Esophagus muscularis mucosa (tissue), 4 donors: ENCODE measurements around the gene FAM168B. TPM values are rescaled to one million over a fixed set of nuclear protein-coding genes. Genes with fewer than 3 reads are reported as not detected.

Experiments used
- DNase-seq: peaks from one replicate; pipeline ENCODE4 v3.0.0-alpha.2; 2017; ENCODE audit errors: extremely low spot score
- H3K27ac ChIP-seq, 4 donors: fragments of 200-600 bp; sonication (generic); replicated peaks in 1 of 4; 1 replicate in 3 of 4; 2 replicates in 1 of 4; pipeline ENCODE4 v1.5.1; 2016 to 2019; ENCODE audit warnings: mild to moderate bottlenecking in 1 of 4
- H3K27me3 ChIP-seq, 4 donors: fragments of 200-600 bp; sonication (generic); one replicate each; pipeline versions ENCODE4 v1.5.1 to v1.6.0; 2016 to 2019
- H3K36me3 ChIP-seq, 4 donors: fragments of 200-600 bp; sonication (generic); one replicate each; pipeline ENCODE4 v1.5.1; 2016 to 2019
- H3K4me1 ChIP-seq, 4 donors: fragments of 200-600 bp; sonication (generic); one replicate each; pipeline ENCODE4 v1.5.1; 2016 to 2019
- H3K4me3 ChIP-seq, 4 donors: fragments of 200-600 bp; sonication (generic); 1 replicate in 2 of 4; 2 replicates in 2 of 4; pipeline ENCODE4 v1.5.1; 2016 to 2019; ENCODE audit warnings: mild to moderate bottlenecking in 4 of 4, moderate library complexity in 1 of 4
- H3K9me3 ChIP-seq, 4 donors: fragments of 200-600 bp; sonication (generic); 1 replicate in 3 of 4; 2 replicates in 1 of 4; pipeline ENCODE4 v1.5.1; 2016 to 2019
- CTCF ChIP-seq, 3 experiments: fragments of 200-600 bp in 2 of 3; fragments of 450-650 bp in 1 of 3; sonication (generic) in 2 of 3; IDR thresholded peaks; one replicate each; pipeline ENCODE4 v1.5.1; 2017 to 2019; ENCODE audit warnings: antibody characterized with exemption in 3 of 3, mild to moderate bottlenecking in 2 of 3, moderate library complexity in 1 of 3
- EP300 ChIP-seq: sonication (generic); formaldehyde crosslinking; IDR thresholded peaks from one replicate; pipeline ENCODE4 v1.6.1; 2017; ENCODE audit warnings: antibody characterized with exemption
- POLR2A ChIP-seq: fragments of 450-650 bp; IDR thresholded peaks from one replicate; pipeline ENCODE4 v1.6.1; 2017; ENCODE audit warnings: antibody characterized with exemption, moderate library complexity, mild to moderate bottlenecking, low read depth
- POLR2AphosphoS5 ChIP-seq, 2 donors: sonication (generic); formaldehyde crosslinking; IDR thresholded peaks; one replicate each; pipeline ENCODE4 v1.6.1; 2017; ENCODE audit warnings: antibody characterized with exemption in 2 of 2
- WGBS: methylation state at CpG from one replicate; pipeline ENCODE4 v1.1.5; 2018; 5-methylcytosine and 5-hydroxymethylcytosine counted together
- intact Hi-C: fragments of 100-400 bp; cut with DNase I; formaldehyde crosslinking; loops from one replicate; pipeline ENCODE4 v1.15.1; 2023
- total RNA-seq, 4 donors: library from RNA; depleted of rRNA; stranded (reverse); fragments of >200 nt; gene quantifications; one replicate each; pipeline versions ENCODE4 v1.1.0 to v1.2.1, GENCODE V29; 2016

The FAM168B gene
- total RNA-seq, 4 donors from 2014 or later = 155 to 193 (median 182) TPM

GRCh38 chr2:131034122-131035051 is 58.9 kb downstream of the FAM168B start:
- Histone ChIP-seq H3K4me1 (peaks cover 5 to 28% (median 23%) of the 10 kb centered on the region in 4 donors), H3K4me3 (peak overlapping the region; percentile 58 to 68 (median 59)), H3K36me3 (no peaks in the 10 kb centered on the region), H3K27me3 (peaks cover 0 to 7% (median 0%) of the 10 kb centered on the region in 4 donors), H3K9me3 (no peaks in the 10 kb centered on the region), H3K27ac (peak overlapping the region in 1 of 4 donors; percentile 49)
- WGBS = 6% methylated on average over 14 of the region's 61 CpGs
- no peak for TF ChIP-seq CTCF (IDR thresholded peaks at IDR 0.05)
- TF ChIP-seq POLR2A = no peak
- TF ChIP-seq EP300 = no peak
- no peak for TF ChIP-seq POLR2AphosphoS5 (IDR thresholded peaks at IDR 0.05)
- DNase-seq = no peak
- intact Hi-C loops = no loop called here

- Histone ChIP-seq H3K36me3 (no peaks in the 10 kb centered on the region), H3K4me1 (peaks cover 5 to 28% (median 23%) of the 10 kb centered on the region in 4 donors), H3K27me3 (peaks cover 0 to 7% (median 0%) of the 10 kb centered on the region in 4 donors), H3K9me3 (no peaks in the 10 kb centered on the region), H3K27ac (no peak overlapping the region), H3K4me3 (no peak overlapping the region)
- 100% methylated on average over 1 of the region's 1 CpG for WGBS
- TF ChIP-seq POLR2A = no peak
- no peak for TF ChIP-seq POLR2AphosphoS5 (IDR thresholded peaks at IDR 0.05)
- no peak for TF ChIP-seq CTCF (IDR thresholded peaks at IDR 0.05)
- no peak for TF ChIP-seq EP300
- no peak for DNase-seq
- intact Hi-C loops = no loop called here
Measured at GRCh38 chr2:131033786-131034121, 59.5 kb downstream of the FAM168B start.

GRCh38 chr2:131032393-131032836 is 60.8 kb downstream of the FAM168B start:
- no peak for TF ChIP-seq EP300
- TF ChIP-seq POLR2A = no peak
- no peak for TF ChIP-seq CTCF (IDR thresholded peaks at IDR 0.05)
- no peak for TF ChIP-seq POLR2AphosphoS5 (IDR thresholded peaks at IDR 0.05)
- 83% methylated on average over 4 of the region's 4 CpGs for WGBS
- no peak for DNase-seq
- Histone ChIP-seq H3K27ac (no peak overlapping the region), H3K4me3 (no peak overlapping the region), H3K4me1 (peaks cover 5 to 28% (median 23%) of the 10 kb centered on the region in 4 donors), H3K36me3 (no peaks in the 10 kb centered on the region), H3K9me3 (peaks cover 0 to 7% (median 3%) of the 10 kb centered on the region in 4 donors), H3K27me3 (peaks cover 0 to 13% (median 0%) of the 10 kb centered on the region in 4 donors)
- intact Hi-C loops = no loop called here

GRCh38 chr2:131031875-131032274 is 61.4 kb downstream of the FAM168B start:
- TF ChIP-seq POLR2AphosphoS5 (IDR thresholded peaks at IDR 0.05) = no peak
- no peak for TF ChIP-seq EP300
- TF ChIP-seq POLR2A = no peak
- TF ChIP-seq CTCF (IDR thresholded peaks at IDR 0.05) = no peak
- H3K4me3 ChIP-seq = no peak overlapping the region
- intact Hi-C loops = no loop called here
- H3K4me1 ChIP-seq = peaks cover 5 to 28% (median 23%) of the 10 kb centered on the region in 4 donors
- DNase-seq = no peak
- peaks cover 0 to 13% (median 0%) of the 10 kb centered on the region in 4 donors for H3K27me3 ChIP-seq
- H3K27ac ChIP-seq = no peak overlapping the region
- H3K36me3 ChIP-seq = no peaks in the 10 kb centered on the region
- H3K9me3 ChIP-seq = peaks cover 0 to 8% (median 3%) of the 10 kb centered on the region in 4 donors
- WGBS = 74% methylated on average over 4 of the region's 9 CpGs
